Mucosa of rectum (tissue), 2 donors: ENCODE data around the gene ZNRF4.
"Not testable (repeated sequence)": the region's sequence is repeated elsewhere in the genome, so short reads cannot be mapped to it uniquely, and the experiment has no call there.

Experiments
- H3K27ac ChIP-seq, 2 donors: one replicate each; pipeline ENCODE4 v1.7.0; 2013; ENCODE audit warnings: inconsistent platforms in 2 of 2, low read depth in 2 of 2, low read length in 2 of 2
- H3K27me3 ChIP-seq, 2 donors: one replicate each; pipeline ENCODE4 v1.7.0; 2013; ENCODE audit warnings: low read length in 2 of 2; ENCODE audit not compliant: control insufficient read depth in 2 of 2, insufficient read depth in 2 of 2
- H3K36me3 ChIP-seq, 2 donors: one replicate each; pipeline ENCODE4 v1.7.0; 2013; ENCODE audit warnings: low read length in 2 of 2; ENCODE audit not compliant: control insufficient read depth in 2 of 2, insufficient read depth in 2 of 2
- H3K4me1 ChIP-seq, 2 donors: one replicate each; pipeline ENCODE4 v1.7.0; 2013; ENCODE audit warnings: low read length in 2 of 2, mild to moderate bottlenecking in 1 of 2; ENCODE audit not compliant: control insufficient read depth in 2 of 2, insufficient read depth in 2 of 2
- H3K4me3 ChIP-seq, 2 donors: one replicate each; pipeline ENCODE4 v1.7.0; 2013; ENCODE audit warnings: low read length in 2 of 2
- H3K9ac ChIP-seq, 2 donors: one replicate each; pipeline ENCODE4 v1.7.0; 2013; ENCODE audit warnings: low read length in 2 of 2, low read depth in 1 of 2, mild to moderate bottlenecking in 1 of 2
- H3K9me3 ChIP-seq, 2 donors: one replicate each; pipeline ENCODE4 v1.7.0; 2013; ENCODE audit warnings: low read length in 2 of 2; ENCODE audit not compliant: control insufficient read depth in 2 of 2
- donor health status: healthy.
- donor health status: Normal muscosa, but diverticular disease.

ZNRF4 gene, protein sequence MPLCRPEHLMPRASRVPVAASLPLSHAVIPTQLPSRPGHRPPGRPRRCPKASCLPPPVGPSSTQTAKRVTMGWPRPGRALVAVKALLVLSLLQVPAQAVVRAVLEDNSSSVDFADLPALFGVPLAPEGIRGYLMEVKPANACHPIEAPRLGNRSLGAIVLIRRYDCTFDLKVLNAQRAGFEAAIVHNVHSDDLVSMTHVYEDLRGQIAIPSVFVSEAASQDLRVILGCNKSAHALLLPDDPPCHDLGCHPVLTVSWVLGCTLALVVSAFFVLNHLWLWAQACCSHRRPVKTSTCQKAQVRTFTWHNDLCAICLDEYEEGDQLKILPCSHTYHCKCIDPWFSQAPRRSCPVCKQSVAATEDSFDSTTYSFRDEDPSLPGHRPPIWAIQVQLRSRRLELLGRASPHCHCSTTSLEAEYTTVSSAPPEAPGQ

GRCh38 chr19:5455367-5456129, at the start of gene ZNRF4:
Gene ZNRF4 (plus strand): TSS chr19:5455417. CDS start chr19:5455492, 75 bp downstream.
- H3K36me3 ChIP-seq: no peaks in the 10 kb centered on the region
- H3K4me3 ChIP-seq: no peak within 1 kb of the TSS
- no peak within 1 kb of the TSS for H3K27ac ChIP-seq
- H3K27me3 ChIP-seq: no peaks in the 10 kb centered on the region
- H3K9ac ChIP-seq: no peak within 1 kb of the TSS
- H3K9me3 ChIP-seq: no peaks in the 10 kb centered on the region
- no peaks in the 10 kb centered on the region for H3K4me1 ChIP-seq

DNA sequence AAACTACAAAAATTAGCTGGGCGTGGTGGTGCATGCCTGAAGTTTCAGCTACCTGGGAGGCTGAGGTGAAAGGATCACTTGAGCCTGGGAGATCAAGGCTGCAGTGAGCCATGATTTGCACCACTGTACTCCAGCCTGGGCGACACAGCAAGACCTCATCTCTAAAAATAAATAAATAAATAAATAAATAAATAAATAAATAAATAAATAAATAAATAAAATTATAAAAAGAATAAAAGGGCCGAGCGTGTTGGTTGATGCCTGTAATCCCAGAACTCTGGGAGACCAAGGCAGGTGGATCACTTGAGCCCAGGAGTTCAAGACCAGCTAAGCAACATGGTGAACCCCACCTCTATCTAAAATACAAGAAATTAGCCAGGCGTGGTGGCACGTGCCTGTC, 49.0 kb upstream of the ZNRF4 start:
- H3K4me1 ChIP-seq, H3K9me3 ChIP-seq, H3K27me3 ChIP-seq, H3K4me3 ChIP-seq, H3K27ac ChIP-seq, H3K36me3 ChIP-seq, H3K9ac ChIP-seq: not testable (repeated sequence)

- Histone ChIP-seq H3K4me1 (no peaks in the 10 kb centered on the region), H3K36me3 (no peaks in the 10 kb centered on the region), H3K9me3 (no peaks in the 10 kb centered on the region), H3K4me3 (no peak overlapping the region), H3K27ac (no peak overlapping the region), H3K9ac (no peak overlapping the region), H3K27me3 (no peaks in the 10 kb centered on the region)
These were observed 48.4 kb upstream of the ZNRF4 start for GRCh38 chr19:5406816-5407215.

GRCh38 chr19:5407356-5407755, 47.9 kb upstream of the ZNRF4 start:
- Histone ChIP-seq H3K36me3 (no peaks in the 10 kb centered on the region), H3K9me3 (no peaks in the 10 kb centered on the region), H3K27me3 (no peaks in the 10 kb centered on the region), H3K9ac (no peak overlapping the region), H3K4me1 (no peaks in the 10 kb centered on the region), H3K4me3 (no peak overlapping the region), H3K27ac (no peak overlapping the region)

DNA sequence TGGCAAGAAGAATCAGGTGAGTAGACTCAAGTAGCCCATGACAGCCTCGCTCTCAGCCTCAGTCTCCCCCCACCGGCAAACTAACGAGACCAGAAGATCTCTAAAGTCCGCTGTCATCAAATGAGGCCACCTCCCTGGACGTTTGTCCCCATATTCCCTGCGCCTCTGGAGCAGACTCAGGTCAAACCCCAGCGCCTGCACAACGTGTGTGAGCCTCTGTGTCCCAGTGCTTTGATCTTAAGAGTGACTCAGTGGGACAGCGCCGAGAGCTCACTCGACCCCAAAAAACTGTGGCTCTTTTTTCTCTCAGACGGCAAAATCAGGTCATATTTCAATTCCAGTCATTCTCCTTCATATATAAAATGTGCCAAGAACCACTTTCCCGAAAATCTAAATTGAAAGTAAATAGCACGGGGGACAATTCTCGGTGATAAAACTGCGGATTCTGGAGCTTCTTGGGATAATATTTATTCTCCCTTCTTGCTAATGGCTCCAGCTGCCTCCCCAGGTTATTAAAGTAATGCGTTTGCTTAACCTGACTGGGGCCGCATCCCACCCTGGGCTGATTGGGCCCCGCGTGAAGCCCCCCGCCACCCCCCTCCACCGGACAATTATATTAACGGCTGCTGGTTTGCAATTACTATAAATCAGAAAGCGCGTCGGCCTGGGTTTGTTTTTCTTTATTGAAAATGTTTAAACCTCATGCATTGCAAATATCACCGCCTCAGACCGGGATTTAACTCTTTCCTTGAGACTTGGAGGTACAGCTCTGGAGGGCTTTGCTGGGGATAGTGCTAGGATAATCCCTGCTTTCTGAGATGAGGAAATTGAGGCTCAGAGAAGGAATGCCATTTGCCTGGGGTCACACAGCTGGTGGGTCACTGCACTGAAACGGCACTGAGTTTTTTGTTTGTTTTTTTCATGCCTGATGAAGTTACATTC, 37.5 kb upstream of the ZNRF4 start:
- Histone ChIP-seq H3K9ac (no peak overlapping the region), H3K36me3 (no peaks in the 10 kb centered on the region), H3K4me1 (no peaks in the 10 kb centered on the region), H3K9me3 (no peaks in the 10 kb centered on the region), H3K27ac (no peak overlapping the region), H3K27me3 (peaks cover 3 to 5% of the 10 kb centered on the region in 2 donors), H3K4me3 (no peak overlapping the region)

GRCh38 chr19:5418677-5419076, 36.5 kb upstream of the ZNRF4 start:
- Histone ChIP-seq H3K4me3 (no peak overlapping the region), H3K27me3 (peaks cover 3 to 5% of the 10 kb centered on the region in 2 donors), H3K27ac (no peak overlapping the region), H3K9ac (no peak overlapping the region), H3K4me1 (no peaks in the 10 kb centered on the region), H3K9me3 (no peaks in the 10 kb centered on the region), H3K36me3 (no peaks in the 10 kb centered on the region)

DNA sequence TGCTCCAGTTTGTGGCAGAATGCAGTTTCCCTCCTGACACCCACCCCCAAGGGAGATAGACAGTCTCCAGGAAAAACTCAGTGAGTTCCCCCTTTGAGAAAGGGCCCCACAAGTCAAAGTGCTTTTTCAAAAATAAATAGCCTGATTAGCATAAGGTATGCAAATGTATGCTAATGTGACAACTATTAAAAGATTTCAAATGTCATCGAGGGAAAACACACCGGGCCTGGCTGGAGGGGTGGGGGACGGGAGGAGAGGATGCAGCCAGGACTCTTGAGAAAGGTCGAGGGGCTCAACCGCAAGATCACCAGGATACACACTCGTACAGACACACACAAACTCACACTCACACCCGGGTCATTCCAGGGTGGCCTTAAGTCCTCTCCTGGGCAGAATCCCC, 34.3 kb upstream of the ZNRF4 start:
- Histone ChIP-seq H3K4me1 (no peaks in the 10 kb centered on the region), H3K9me3 (no peaks in the 10 kb centered on the region), H3K27ac (no peak overlapping the region), H3K27me3 (peaks cover 3 to 8% of the 10 kb centered on the region in 2 donors), H3K9ac (no peak overlapping the region), H3K36me3 (no peaks in the 10 kb centered on the region), H3K4me3 (no peak overlapping the region)

DNA sequence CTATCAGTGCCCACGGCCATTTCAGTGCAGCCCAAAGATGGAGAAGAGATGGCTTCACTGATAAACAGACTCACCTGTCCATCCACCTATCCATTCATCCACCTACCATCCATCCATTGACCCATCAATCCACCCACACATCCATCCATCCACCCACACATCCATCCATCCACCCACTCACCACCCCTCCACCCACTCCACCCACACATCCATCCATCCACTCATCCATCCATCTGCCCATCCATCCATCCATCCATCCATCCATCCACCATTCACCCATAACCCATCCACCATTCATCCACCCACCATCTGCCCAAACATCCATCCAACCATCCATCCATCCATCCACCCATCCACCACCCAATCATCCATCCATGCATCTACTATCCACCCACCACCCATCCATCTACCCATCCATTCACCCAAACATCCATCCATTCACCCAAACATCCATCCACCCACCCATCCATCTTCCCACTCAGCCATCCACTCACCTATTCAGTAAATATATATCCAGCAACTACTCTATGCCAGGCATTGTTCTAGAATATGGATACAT, 31.6 kb upstream of the ZNRF4 start:
- Histone ChIP-seq H3K36me3 (no peaks in the 10 kb centered on the region), H3K27me3 (peaks cover 0 to 6% of the 10 kb centered on the region in 2 donors)

GRCh38 chr19:5424192-5424973, 30.8 kb upstream of the ZNRF4 start:
- peaks cover 0 to 3% of the 10 kb centered on the region in 2 donors for H3K27me3 ChIP-seq
- no peak overlapping the region for H3K9ac ChIP-seq
- no peak overlapping the region for H3K4me3 ChIP-seq
- no peak overlapping the region for H3K27ac ChIP-seq
- H3K4me1 ChIP-seq: no peaks in the 10 kb centered on the region
- no peaks in the 10 kb centered on the region for H3K9me3 ChIP-seq
- no peaks in the 10 kb centered on the region for H3K36me3 ChIP-seq

More for the DNA sequence above, 31.6 kb upstream of the ZNRF4 start:
- H3K27ac ChIP-seq: no peak overlapping the region
- H3K4me1 ChIP-seq: no peaks in the 10 kb centered on the region
- H3K4me3 ChIP-seq: no peak overlapping the region
- no peaks in the 10 kb centered on the region for H3K9me3 ChIP-seq
- H3K9ac ChIP-seq: no peak overlapping the region
